Measurements from ENCODE around the gene PALLD. TPM values are rescaled to one million over a fixed set of nuclear protein-coding genes. Genes with fewer than 3 reads are reported as not detected.

PALLD gene
- total and polyA plus RNA-seq, 12 donors: 169 to 1,537 (median 667) TPM

- Histone ChIP-seq H3K27me3 (no peaks in the 10 kb centered on the region), H3K27ac (peak overlapping the region in 4 of 10 donors; percentile 10 to 37 (median 22)), H3K4me3 (no peak overlapping the region), H3K9me3 (peaks cover 0 to 8% (median 0%) of the 10 kb centered on the region in 11 donors), H3K36me3 (peaks cover 0 to 4% (median 0%) of the 10 kb centered on the region in 9 donors), H3K4me1 (peaks cover 0 to 49% (median 29%) of the 10 kb centered on the region in 9 donors)
- intact Hi-C loops (cut with DNase I): no loop called here
- no peak for DNase-seq
- WGBS, 2 donors: 65 to 84% methylated on average over 2 of the region's 2 CpGs
- no peak for TF ChIP-seq CTCF (IDR thresholded peaks at IDR 0.05)
- no peak for ATAC-seq
Measured at GRCh38 chr4:168722391-168722790, 225.5 kb downstream of the PALLD start.

- no peak overlapping the region for H3K4me3 ChIP-seq
- peaks cover 0 to 45% (median 23%) of the 10 kb centered on the region in 9 donors for H3K4me1 ChIP-seq
- DNase-seq: peak in 1 of 2 donors; percentile 22
- TF ChIP-seq CTCF (IDR thresholded peaks at IDR 0.05): peak in 1 of 9 donors; percentile 5
- H3K27ac ChIP-seq: peak overlapping the region in 5 of 10 donors; percentile 10 to 37 (median 27)
- peak in 6 of 8 donors; percentile 16 to 45 (median 36) for ATAC-seq
- no peaks in the 10 kb centered on the region for H3K27me3 ChIP-seq
- peaks cover 0 to 4% (median 0%) of the 10 kb centered on the region in 9 donors for H3K36me3 ChIP-seq
- H3K9me3 ChIP-seq: peaks cover 0 to 14% (median 2%) of the 10 kb centered on the region in 11 donors
- 21 to 34% methylated on average over 3 of the region's 3 CpGs for WGBS, 2 donors
- intact Hi-C loops (cut with DNase I): no loop called here
Measured at GRCh38 chr4:168723020-168723419, 226.2 kb downstream of the PALLD start.

- peak in 1 of 8 donors; percentile 34 for ATAC-seq
- intact Hi-C loops (cut with DNase I): no loop called here
- Histone ChIP-seq H3K4me1 (peaks cover 0 to 40% (median 18%) of the 10 kb centered on the region in 9 donors), H3K27ac (peak overlapping the region in 2 of 10 donors; percentile 16 to 37), H3K27me3 (no peaks in the 10 kb centered on the region), H3K9me3 (peaks cover 0 to 16% (median 2%) of the 10 kb centered on the region in 11 donors), H3K4me3 (no peak overlapping the region), H3K36me3 (peaks cover 0 to 4% (median 0%) of the 10 kb centered on the region in 9 donors)
- 75 to 77% methylated on average over 4 of the region's 4 CpGs for WGBS, 2 donors
- no peak for TF ChIP-seq CTCF (IDR thresholded peaks at IDR 0.05)
- DNase-seq: no peak
Measured at GRCh38 chr4:168723569-168723968, 226.7 kb downstream of the PALLD start.

GRCh38 chr4:168724243-168724642 is 227.4 kb downstream of the PALLD start:
- ATAC-seq (no peak), DNase-seq (no peak)
- peaks cover 0 to 4% (median 0%) of the 10 kb centered on the region in 9 donors for H3K36me3 ChIP-seq
- no peak overlapping the region for H3K27ac ChIP-seq
- no peak overlapping the region for H3K4me3 ChIP-seq
- H3K4me1 ChIP-seq: peaks cover 0 to 40% (median 18%) of the 10 kb centered on the region in 9 donors
- peaks cover 0 to 16% (median 2%) of the 10 kb centered on the region in 11 donors for H3K9me3 ChIP-seq
- no peaks in the 10 kb centered on the region for H3K27me3 ChIP-seq
- TF ChIP-seq CTCF (IDR thresholded peaks at IDR 0.05): no peak
- intact Hi-C loops (cut with DNase I): no loop called here
